GM18867 (cell line): ENCODE measurements around the gene CEP19.
A peak's percentile ranks its signal among the peaks of the same experiment; 100 is the strongest.
"Not testable (repeated sequence)": the region's sequence is repeated elsewhere in the genome, so short reads cannot be mapped to it uniquely, and the experiment has no call there.

Experiments
- ATAC-seq: cut with Tn5 transposase; IDR thresholded peaks from one replicate; pipeline ENCODE4 v1.9.1; 2021; ENCODE audit warnings: mild to moderate bottlenecking, moderate library complexity; ENCODE audit not compliant: unreplicated experiment

Gene CEP19, protein sequence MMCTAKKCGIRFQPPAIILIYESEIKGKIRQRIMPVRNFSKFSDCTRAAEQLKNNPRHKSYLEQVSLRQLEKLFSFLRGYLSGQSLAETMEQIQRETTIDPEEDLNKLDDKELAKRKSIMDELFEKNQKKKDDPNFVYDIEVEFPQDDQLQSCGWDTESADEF

DNA sequence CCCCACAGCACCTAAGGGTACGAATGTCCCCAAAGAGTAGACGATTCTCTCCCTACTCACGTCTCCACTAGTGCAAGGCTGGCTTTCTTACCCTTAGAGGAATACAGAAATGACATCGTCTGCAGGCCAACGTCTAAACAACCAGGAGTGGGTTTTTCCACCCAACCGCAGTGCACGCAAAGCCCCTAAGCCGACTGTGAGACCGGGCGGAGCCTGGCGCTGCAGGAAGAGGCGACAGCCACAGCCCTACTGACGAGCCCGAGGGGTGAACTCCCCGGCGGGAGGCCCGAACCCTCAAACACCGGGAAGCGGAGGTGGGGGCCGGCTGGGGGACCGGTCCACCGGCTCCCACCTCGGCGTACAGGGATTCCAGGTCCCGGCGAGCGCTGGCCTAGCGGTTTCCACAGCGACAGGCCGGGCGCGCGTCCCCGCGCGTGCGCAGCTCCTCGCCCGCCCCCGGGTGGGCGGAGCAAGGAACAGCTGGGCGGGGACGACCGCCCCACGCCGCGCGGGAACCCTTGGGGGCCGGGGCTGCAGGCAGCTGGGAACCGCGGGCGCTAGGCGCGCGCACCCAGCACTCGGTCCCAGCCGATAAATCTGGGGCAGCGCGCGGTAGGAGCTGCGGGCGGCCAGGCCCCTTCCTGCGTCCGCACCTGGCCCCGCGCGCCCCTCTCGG is at the start of gene CEP19, which contains the start of gene PIGX:
Gene CEP19 (minus strand): TSS at position 413 of the 676 bp plus-strand sequence. CDS start 3,593 bp downstream, outside the sequence.
Gene PIGX (plus strand): TSS at position 540 of the 676 bp plus-strand sequence.
- ATAC-seq: peak; percentile 79

DNA sequence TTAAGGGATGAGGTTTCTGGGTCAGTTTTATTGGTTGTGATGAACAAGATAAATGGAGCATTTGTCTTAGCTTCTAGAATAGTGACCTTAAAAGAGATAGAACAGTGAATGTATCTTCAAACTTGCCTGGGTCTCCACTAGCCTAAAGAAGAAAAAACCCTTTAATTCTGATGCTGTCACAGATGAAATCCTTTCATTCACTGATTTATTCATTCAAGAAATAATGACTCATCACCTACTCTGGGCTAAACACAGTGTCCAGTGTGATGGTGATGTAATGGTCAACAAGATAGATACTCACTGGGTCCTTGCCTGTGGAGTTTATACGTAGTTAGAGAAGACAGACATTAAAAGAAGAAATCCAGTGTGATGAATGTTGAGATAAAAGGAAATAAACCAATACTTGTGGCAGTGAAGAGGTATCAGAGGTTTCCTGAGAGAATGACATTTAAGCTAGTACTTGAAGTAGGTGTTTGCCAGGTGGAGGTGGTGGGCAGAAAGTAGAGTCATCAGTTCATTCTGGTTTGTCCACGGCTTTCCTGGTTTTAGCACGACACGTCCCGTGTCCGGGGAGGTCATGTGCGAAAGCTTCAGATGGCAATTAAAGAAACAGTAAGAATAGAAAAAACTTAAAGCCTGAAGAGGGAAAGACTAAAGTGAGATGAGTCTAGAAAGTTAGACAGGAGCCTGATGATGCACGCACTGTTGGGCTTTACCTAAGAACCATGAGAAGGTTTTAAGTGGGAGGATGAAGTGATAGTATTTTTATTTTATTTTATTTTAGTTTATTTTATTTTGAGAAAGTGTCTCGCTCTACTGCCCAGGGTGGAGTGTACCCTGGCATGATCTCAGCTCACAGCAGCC is 46.1 kb upstream of the CEP19 start:
- no peak for ATAC-seq

DNA sequence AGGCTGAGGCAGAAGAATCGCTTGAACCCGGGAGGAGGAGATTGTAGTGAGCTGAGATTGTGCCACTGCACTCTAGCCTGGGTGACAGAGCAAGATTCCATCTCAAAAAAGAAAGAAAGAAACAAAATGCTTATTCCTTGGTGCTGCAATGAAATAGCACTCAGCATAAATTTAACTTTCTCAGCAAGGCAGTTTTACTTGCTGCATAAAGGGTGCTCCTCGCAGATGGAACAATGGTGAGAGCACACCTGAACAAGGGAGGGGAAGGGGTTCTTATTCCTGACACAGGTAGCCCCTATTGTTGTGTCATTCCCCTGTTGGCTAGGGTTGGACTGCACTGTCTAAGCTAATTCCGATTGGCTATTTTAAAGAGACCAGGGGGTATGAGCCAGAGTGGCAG is 44.7 kb upstream of the CEP19 start:
- ATAC-seq: no peak

DNA sequence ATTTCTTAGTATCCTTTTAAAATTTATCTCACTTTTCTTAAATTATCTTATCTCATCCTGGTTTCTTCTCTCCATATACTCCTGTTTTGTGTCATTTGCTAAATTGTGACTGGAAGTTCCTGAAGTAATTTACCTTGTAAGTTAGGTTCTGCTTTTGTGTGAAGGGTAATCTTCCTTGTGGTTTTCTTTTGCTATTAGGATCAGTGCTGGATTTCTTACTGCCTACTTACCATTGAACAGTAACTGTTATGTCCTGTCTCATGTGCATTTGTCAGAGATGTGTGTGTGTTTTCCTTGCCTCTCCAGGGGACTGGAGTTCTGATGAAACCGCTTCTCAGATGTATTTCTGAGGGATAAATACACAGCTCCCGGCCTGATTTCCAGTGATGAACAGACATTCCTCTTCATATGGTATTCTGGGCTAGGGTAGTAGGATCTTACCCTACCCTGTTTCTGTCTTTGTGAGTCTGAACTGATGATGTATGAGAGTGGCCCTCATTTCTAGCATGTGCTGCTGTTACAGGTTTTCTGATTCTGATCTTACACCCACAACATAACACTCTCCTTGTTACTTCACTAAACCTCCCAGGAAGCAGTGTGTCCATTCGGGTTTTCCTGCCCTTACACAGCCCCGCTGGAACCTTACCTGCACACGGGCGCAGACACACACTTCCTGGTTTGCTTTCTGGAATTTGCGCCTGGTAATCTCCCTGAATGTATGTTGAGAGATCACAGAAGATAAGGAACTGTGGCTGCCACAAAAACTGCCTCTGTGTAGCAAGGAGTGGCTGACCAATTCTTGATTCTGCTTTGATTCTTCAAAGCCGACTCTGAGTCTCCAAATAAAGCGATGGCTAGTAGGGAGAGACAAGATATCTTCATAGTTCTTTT is 42.3 kb upstream of the CEP19 start:
- ATAC-seq: no peak

DNA sequence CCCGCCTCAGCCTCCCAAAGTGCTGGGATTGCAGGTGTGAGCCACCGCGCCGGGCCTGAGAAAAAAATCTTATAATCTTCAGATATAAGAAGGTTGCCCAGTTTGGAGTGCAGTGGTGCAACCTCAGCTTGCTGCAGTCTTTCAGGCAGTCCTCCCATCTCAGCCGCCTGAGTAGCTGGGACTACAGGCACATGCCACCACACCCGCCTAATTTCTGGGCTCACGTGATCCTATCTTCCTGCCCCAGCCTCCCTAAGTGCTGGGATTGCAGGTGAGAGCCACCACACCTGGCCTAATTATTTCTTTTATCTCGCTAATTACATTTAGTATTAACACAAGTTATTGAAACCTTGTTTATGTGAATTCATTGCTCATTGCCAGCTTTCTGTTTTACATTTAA is 41.2 kb upstream of the CEP19 start:
- ATAC-seq: no peak

DNA sequence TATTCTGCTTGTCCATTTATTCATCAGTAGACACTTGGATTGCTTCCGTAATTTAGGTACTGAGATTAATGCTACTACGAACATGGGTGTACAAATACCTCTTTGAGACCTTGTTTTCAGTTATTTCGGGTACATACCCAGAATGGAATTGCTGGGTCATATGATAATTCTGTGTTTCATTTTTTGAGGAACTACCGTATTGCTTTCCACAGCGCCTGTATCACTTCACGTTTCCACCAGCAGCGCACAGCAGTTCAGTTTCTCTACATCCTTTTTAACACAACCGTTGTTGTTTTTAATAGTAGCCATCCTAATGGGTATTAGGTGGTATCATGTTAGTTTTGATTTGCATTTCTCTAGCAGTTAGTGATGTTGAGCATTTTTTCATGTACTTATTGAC is 37.1 kb upstream of the CEP19 start:
- ATAC-seq: no peak

DNA sequence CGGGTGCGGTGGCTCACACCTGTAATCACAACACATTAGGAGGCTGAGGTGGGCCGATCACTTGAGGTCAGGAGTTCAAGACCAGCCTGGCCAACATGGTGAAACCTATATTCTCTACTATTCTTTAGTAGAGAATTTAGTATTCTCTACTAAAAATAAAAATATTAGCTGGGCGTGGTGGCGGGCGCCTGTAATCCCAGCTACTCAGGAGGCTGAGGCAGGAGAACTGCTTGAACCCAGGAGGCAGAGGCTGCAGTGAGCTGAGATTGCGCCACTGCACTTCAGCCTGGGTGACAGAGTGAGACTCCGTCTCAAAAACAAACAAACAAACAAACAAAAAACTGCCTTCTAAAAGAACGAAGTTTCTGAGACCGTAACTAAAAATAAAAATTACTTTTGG is 31.5 kb upstream of the CEP19 start:
- ATAC-seq: not testable (repeated sequence)

DNA sequence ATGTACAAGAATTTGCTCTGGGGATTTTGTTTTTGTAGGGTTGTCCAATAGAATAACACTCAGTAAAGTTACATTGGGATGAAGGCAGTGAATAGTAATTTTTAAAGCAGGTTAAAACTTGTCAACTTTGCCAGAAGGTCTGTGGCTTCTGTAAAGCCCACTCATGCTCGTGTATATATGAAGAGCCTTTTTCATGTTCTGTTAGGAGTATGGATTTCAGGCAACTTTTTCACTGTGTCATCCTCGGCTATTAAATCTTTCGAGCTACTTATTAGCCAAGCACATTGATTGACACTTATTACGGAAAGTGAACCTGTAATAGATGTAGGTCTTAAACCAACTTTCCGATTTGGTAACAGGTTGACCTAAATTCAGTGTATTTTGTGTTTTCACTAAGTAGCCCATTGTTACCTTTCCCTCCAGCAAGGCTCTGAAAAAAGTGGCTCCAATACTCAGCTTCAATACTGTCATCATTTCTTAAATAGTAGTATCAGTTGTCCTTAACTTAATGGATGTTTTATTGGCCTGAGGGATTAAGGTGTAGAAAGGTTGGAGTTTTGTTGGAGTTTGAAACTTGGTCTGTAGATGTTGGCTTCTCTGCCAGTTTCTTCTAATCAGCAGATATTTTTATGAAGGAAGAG is 29.3 kb upstream of the CEP19 start:
- no peak for ATAC-seq

DNA sequence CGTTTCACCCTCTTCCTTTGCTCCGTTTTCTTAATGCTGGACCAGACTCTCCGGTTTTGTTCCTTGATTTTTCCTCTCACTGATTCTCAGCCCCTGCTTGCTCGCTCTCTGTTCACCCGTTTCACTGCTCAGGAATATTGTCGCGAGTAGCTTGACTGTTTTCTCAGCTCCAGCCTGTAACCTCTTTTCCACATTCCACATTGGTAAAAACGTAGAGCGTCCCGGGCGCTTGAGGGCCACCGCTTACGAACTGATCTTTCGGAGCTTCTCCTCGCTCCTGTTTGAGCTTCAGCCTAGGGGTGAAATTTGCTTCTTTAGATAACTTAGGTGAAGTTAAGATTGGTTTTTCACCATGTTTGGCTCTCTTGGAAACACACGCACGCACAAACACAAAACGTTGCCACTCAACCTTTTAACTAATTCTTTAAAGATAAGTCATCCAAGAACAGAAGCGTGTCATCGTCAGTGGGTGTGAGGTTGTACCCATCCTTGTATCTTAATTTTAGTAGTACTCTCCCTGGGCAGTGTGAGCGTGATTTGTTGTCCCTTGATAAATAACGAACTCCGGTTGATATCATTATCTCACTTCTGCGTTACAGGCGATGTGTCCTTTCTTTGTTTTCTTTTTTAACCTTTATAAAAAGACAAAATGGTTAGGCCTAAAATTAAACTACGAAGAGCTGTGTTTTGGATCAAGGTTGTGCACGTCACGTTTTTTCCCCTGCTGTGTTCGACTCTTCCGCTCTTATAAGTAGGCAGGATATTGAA is 28.6 kb upstream of the CEP19 start:
- ATAC-seq: no peak

DNA sequence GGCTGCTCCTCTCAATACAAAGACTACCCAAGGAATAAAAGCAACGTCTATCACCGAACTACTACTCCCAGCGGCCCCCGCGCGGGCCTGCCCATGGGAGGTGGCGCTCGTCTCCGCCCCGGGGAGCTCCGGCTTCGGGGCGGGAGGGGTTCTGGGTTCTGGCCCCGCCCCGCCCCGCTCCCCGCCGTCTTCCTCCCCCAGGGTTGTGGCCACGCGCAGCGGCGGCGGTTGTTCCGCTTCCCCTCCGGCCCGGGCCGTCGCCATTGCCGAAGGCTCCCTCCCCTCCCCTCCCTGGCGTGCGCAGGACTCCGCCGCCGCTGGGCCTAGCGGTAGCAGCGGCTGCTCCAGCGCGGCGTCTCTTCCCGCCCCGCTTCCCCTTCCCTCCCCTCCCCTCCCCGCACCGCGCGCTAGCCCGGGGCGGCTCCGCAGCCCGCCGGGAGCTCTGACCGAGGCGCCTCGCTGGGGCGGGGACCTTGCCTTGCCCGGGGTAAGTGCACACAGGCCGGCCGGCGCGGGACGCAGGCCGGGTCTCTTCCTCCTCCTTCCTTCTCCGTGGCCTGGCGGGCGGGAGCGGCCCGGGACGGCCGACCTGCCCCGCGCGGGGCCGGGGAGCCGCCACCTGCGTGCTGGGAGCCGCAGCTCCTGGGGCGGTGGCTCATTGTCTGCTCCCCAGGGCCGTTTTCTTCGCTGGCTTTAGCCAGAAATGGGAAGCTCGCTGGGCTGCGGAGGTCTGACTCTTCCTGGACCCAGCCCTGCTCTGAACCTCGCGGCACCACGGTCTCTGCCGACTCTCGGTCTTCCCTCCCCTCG is 27.8 kb upstream of the CEP19 start, which contains the start of gene PAK2:
Gene PAK2 (plus strand): TSS at position 187 of the 810 bp plus-strand sequence. CDS start 42,790 bp downstream, outside the sequence.
- ATAC-seq: peak; percentile 89

DNA sequence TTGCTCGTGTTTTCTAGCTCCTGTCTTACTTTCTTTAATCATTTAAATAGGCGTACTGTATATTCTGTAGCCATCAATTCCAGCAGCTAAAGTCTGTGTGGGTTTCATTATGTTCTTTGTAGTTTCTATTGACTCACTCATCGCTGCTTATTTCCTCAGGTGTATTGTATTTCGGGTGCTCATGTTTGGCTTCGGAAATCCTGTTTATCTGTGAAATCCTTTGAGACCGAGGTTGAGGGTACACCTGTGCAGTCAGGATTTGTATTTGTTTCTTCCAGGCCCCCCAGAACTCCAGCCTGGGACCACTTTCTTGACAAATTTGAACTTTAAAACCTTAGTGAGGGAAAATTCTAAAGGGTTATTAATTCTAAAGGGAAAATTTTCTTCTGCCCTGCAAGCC is 25.6 kb upstream of the CEP19 start:
- no peak for ATAC-seq

DNA sequence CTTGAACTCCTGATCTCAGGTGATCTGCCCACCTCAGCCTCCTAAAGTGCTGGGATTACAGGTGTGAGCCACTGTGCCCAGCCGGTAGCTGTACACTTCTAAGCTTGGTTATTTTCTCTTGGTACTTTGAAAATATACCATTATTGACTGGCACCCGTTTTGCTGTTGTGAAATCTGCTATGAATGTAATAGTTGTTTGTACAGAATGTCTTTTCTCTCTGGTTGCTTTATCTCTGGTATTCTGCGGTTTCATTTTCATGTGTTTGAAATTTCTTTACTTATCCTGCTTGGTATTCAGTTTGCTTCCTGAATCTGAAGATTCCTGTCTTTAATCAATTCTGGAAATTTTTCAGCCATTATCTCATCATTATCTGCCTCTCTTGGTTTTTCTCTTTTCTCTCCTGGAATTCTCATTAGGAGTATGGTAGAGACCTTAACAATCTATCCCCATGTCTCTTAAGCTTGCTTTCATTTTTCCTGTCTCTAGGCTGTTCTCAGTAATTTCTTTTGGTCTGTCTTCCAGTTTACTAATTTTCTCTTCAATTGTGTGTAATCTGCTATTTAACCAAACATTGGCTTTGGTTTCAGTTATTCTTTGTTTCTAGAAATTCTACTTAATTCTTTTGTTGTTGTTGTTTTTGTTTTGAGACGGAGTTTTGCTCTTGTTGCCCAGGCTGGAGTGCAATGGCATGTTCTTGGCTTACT is 24.8 kb upstream of the CEP19 start:
- ATAC-seq: no peak

DNA sequence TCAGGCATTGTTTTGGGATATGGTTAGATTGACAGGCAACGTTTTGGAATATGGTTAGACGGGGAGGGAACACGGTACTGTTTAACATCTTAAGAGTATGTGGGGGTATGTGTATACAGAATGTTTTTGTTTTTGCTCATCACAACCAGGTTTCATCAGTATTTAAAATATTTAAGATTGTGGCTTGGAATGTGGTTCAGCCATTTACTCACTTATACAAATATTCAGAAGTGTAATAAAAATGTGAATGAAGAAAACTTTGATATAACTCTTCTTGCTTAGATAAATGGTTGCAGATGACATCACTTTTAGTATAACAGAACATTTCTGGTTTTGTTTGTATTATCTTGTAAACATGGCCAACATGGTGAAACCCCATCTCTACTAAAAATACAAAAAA is 23.7 kb upstream of the CEP19 start:
- no peak for ATAC-seq

DNA sequence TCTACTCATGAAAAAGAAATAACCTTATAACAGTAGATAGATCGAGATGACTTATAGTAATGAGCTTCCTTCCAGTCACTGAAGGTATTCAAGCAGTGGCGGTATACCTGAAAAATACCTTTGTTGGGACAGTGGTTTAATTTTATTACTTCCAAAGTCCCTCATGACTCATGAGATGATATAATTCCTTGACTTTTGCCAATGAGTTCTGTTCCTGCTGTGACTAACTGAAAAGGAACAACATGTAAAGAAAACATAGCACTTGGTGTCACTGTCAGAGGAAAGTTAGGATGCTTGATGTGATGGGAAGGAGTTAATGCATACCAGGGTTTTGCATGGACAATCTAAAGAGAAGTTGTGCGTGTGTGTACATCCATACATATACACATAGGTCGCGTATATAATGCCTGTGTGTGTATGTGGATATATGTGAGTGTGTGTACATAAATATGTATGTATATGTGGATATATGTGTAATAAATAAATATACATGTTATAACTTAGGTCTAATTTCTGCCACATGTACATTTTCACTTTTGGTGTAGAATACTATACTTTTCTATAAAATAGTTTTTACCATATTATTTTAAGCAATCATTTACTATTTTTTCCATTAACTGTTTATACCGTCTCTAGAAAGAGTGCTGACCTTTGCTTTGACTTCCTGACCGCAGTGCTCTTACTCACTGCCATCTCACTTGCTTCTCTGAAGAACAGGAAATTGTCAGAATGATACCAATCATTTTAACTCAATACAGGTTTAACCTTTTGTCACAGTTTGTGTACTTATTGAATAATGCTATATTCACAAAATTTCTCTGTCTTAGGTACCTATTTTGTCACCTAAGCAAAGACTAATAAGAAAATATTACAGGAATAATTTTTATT is 15.0 kb upstream of the CEP19 start:
- no peak for ATAC-seq

DNA sequence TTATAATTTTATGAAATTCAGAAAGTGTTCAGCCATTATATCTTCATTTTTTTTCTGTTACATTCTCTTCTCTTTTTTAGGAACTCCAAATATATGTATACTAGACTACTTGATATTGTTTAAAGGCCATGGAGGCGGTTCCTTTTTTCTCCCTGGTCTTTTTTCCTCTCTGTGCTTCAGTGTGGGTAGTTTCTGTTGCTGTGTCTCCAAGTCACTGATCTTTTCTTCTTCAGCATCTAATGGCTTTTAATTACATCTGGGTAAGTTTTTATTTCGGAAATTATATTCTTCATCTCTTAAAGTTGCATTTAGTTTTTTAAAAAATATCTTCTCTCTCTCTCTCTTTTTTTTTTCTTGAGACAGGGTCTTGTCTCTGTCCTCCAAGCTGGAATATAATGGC is 9.0 kb upstream of the CEP19 start:
- no peak for ATAC-seq

DNA sequence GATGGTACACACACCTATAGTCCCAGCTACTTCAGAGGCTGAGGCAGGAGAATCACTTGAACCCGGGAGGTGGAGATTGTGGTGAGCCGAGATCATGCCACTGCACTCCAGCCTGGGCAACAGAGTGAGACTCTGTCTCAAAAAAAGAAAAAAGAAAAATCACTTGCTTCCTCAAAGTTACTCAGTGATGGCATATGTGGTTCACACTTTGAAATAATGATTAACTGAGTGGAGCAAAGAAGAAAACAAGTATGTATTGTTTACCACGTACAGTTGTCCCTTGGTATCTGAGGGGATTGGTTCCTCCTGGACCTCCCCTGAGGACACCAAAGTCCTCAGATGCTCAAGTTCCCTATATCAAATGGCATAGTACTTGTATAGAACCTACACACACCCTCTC is 5.1 kb upstream of the CEP19 start:
- ATAC-seq: not testable (repeated sequence)
